Thyroid gland (tissue), 4 donors: Measurements from ENCODE around the gene NTRK2. TPM values are rescaled to one million over a fixed set of nuclear protein-coding genes. Genes with fewer than 3 reads are reported as not detected.

Experiments used
- DNase-seq, 2 donors: peaks; one replicate each; pipeline ENCODE4 v3.0.0-alpha.2; 2019
- H3K27ac ChIP-seq, 3 donors: fragments of 200-600 bp; sonication (generic); 1 replicate in 2 of 3; 2 replicates in 1 of 3; pipeline ENCODE4 v1.5.1; 2016 to 2019; ENCODE audit warnings: mild to moderate bottlenecking in 1 of 3, moderate library complexity in 1 of 3
- H3K27me3 ChIP-seq: fragments of 200-600 bp; sonication (generic); one replicate; pipeline ENCODE4 v1.5.1; 2019
- H3K36me3 ChIP-seq, 2 donors: fragments of 200-600 bp; sonication (generic); one replicate each; pipeline ENCODE4 v1.5.1; 2016 to 2019
- H3K4me1 ChIP-seq, 2 donors: fragments of 200-600 bp; sonication (generic); one replicate each; pipeline ENCODE4 v1.5.1; 2017 to 2019
- H3K4me3 ChIP-seq, 3 donors: fragments of 200-600 bp; sonication (generic); replicated peaks in 1 of 3; 1 replicate in 2 of 3; 2 replicates in 1 of 3; pipeline ENCODE4 v1.5.1; 2016; ENCODE audit warnings: mild to moderate bottlenecking in 1 of 3
- H3K9me3 ChIP-seq: fragments of 200-600 bp; sonication (generic); one replicate; pipeline ENCODE4 v1.5.1; 2017
- CTCF ChIP-seq, 6 experiments: fragments of 200-600 bp in 3 of 6; fragments of 450-650 bp in 3 of 6; sonication (generic) in 3 of 6; IDR thresholded peaks; one replicate each; pipeline ENCODE4 v1.5.1; 2016 to 2019; ENCODE audit warnings: antibody characterized with exemption in 6 of 6, mild to moderate bottlenecking in 2 of 6, inconsistent platforms in 1 of 6, moderate library complexity in 1 of 6
- POLR2A ChIP-seq, 2 donors: fragments of 450-650 bp; IDR thresholded peaks; one replicate each; pipeline ENCODE4 v1.6.1; 2017; ENCODE audit warnings: antibody characterized with exemption in 2 of 2, mild to moderate bottlenecking in 2 of 2, moderate library complexity in 1 of 2
- WGBS, 2 donors: methylation state at CpG; one replicate each; pipeline ENCODE4 v1.1.5; 2017; 5-methylcytosine and 5-hydroxymethylcytosine counted together
- intact Hi-C: fragments of 100-400 bp; cut with DNase I; formaldehyde crosslinking; loops from one replicate; pipeline ENCODE4 v1.15.1; 2023
- total RNA-seq, 4 donors: library from RNA; depleted of rRNA; stranded (reverse); fragments of >200 nt; gene quantifications; one replicate each; pipeline ENCODE4 v1.2.3, GENCODE V29; 2016

NTRK2 gene
- total RNA-seq, 4 donors from 2014 or later = 92.0 to 186 (median 142) TPM

- no peak overlapping the region for H3K27ac ChIP-seq
- no peaks in the 10 kb centered on the region for H3K36me3 ChIP-seq
- TF ChIP-seq CTCF (IDR thresholded peaks at IDR 0.05) = no peak
- no peak for TF ChIP-seq POLR2A (IDR thresholded peaks at IDR 0.05)
- WGBS, 2 donors = 88 to 92% methylated on average over 6 to 10 of the region's 10 CpGs
- H3K4me3 ChIP-seq = no peak overlapping the region
- no peaks in the 10 kb centered on the region for H3K27me3 ChIP-seq
- intact Hi-C loops = no loop called here
- H3K9me3 ChIP-seq = no peaks in the 10 kb centered on the region
- no peak for DNase-seq
- no peaks in the 10 kb centered on the region for H3K4me1 ChIP-seq
Observed at GRCh38 chr9:84794981-84795637, 125.6 kb downstream of the NTRK2 start.

- Histone ChIP-seq H3K4me3 (no peak overlapping the region), H3K36me3 (no peaks in the 10 kb centered on the region), H3K27ac (no peak overlapping the region), H3K9me3 (no peaks in the 10 kb centered on the region), H3K4me1 (no peaks in the 10 kb centered on the region), H3K27me3 (no peaks in the 10 kb centered on the region)
- WGBS, 2 donors = 85 to 96% methylated on average over 1 of the region's 1 CpG
- no peak for DNase-seq
- intact Hi-C loops = no loop called here
- TF ChIP-seq CTCF (IDR thresholded peaks at IDR 0.05) (no peak), POLR2A (IDR thresholded peaks at IDR 0.05) (no peak)
Observed at GRCh38 chr9:84796404-84796803, 126.9 kb downstream of the NTRK2 start.

- 41 to 52% methylated on average over 2 of the region's 2 CpGs for WGBS, 2 donors
- Histone ChIP-seq H3K4me3 (no peak overlapping the region), H3K36me3 (no peaks in the 10 kb centered on the region)
Observed at GRCh38 chr9:84799251-84799650, 129.7 kb downstream of the NTRK2 start.

GRCh38 chr9:84804951-84805694 is 135.6 kb downstream of the NTRK2 start:
- Histone ChIP-seq H3K4me1 (peaks cover 12 to 20% of the 10 kb centered on the region in 2 donors), H3K27me3 (no peaks in the 10 kb centered on the region), H3K9me3 (no peaks in the 10 kb centered on the region), H3K36me3 (no peaks in the 10 kb centered on the region), H3K27ac (no peak overlapping the region), H3K4me3 (no peak overlapping the region)
- WGBS, 2 donors = 55 to 72% methylated on average over 5 of the region's 5 CpGs
- no peak for TF ChIP-seq CTCF (IDR thresholded peaks at IDR 0.05)
- TF ChIP-seq POLR2A (IDR thresholded peaks at IDR 0.05) = no peak
- no peak for DNase-seq
- intact Hi-C loops = no loop called here

More at GRCh38 chr9:84799251-84799650, 129.7 kb downstream of the NTRK2 start:
- no peaks in the 10 kb centered on the region for H3K9me3 ChIP-seq
- H3K27ac ChIP-seq = no peak overlapping the region
- peaks cover 0 to under 1% of the 10 kb centered on the region in 2 donors for H3K4me1 ChIP-seq
- TF ChIP-seq CTCF (IDR thresholded peaks at IDR 0.05) (no peak), POLR2A (IDR thresholded peaks at IDR 0.05) (no peak)
- H3K27me3 ChIP-seq = no peaks in the 10 kb centered on the region
- intact Hi-C loops = no loop called here
- no peak for DNase-seq

- Histone ChIP-seq H3K4me3 (no peak overlapping the region), H3K36me3 (no peaks in the 10 kb centered on the region), H3K4me1 (peaks cover 17 to 20% of the 10 kb centered on the region in 2 donors), H3K27me3 (no peaks in the 10 kb centered on the region), H3K9me3 (no peaks in the 10 kb centered on the region), H3K27ac (no peak overlapping the region)
- TF ChIP-seq POLR2A (IDR thresholded peaks at IDR 0.05) (no peak), CTCF (IDR thresholded peaks at IDR 0.05) (no peak)
- intact Hi-C loops = no loop called here
- no peak for DNase-seq
- 91 to 96% methylated on average over 5 of the region's 5 CpGs for WGBS, 2 donors
Observed at GRCh38 chr9:84807431-84807830, 137.9 kb downstream of the NTRK2 start.
